ENCODE results near the gene UBN2. TPM values are rescaled to one million over a fixed set of nuclear protein-coding genes. Genes with fewer than 3 reads are reported as not detected.
A peak's percentile ranks its signal among the peaks of the same experiment; 100 is the strongest.
"Not testable (repeated sequence)": the region's sequence is repeated elsewhere in the genome, so short reads cannot be mapped to it uniquely, and the experiment has no call there.

Gene UBN2
- total RNA-seq, 6 donors from 2014 or later = 8.1 to 29.3 (median 17.1) TPM

DNA sequence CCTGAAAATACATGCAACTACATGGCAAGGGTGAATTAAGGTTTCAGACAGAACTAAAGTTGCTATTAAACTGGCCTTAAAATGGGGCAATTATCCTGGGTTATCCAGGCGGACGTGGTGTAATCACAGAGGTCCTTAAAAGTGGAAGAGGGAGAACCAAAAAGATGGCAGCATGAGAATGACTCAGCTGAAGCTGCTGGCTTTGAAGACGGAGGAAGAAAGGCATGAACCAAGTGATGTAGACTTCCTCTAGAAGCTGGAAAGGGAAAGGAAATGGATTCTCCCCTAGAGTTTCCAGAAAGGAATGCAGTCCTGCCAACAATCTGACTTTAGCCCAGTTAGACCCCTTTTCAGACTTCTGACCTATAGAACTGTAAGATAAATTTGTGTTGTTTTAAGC lies 27.0 kb upstream of the UBN2 start:
- Histone ChIP-seq H3K36me3 (no peaks in the 10 kb centered on the region), H3K4me3 (no peak overlapping the region), H3K9me3 (peaks cover 4 to 22% (median 16%) of the 10 kb centered on the region in 4 donors), H3K27me3 (no peaks in the 10 kb centered on the region), H3K27ac (no peak overlapping the region), H3K4me1 (no peaks in the 10 kb centered on the region)
- 76 to 79% methylated on average over 3 of the region's 3 CpGs for WGBS, 2 donors
- TF ChIP-seq EP300 (IDR thresholded peaks at IDR 0.05) (no peak), POLR2AphosphoS5 (IDR thresholded peaks at IDR 0.05) (no peak), POLR2A (IDR thresholded peaks at IDR 0.05) (no peak)
- TF ChIP-seq, protein P1, sequence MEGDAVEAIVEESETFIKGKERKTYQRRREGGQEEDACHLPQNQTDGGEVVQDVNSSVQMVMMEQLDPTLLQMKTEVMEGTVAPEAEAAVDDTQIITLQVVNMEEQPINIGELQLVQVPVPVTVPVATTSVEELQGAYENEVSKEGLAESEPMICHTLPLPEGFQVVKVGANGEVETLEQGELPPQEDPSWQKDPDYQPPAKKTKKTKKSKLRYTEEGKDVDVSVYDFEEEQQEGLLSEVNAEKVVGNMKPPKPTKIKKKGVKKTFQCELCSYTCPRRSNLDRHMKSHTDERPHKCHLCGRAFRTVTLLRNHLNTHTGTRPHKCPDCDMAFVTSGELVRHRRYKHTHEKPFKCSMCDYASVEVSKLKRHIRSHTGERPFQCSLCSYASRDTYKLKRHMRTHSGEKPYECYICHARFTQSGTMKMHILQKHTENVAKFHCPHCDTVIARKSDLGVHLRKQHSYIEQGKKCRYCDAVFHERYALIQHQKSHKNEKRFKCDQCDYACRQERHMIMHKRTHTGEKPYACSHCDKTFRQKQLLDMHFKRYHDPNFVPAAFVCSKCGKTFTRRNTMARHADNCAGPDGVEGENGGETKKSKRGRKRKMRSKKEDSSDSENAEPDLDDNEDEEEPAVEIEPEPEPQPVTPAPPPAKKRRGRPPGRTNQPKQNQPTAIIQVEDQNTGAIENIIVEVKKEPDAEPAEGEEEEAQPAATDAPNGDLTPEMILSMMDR (IDR thresholded peaks at IDR 0.05) = no peak
- ATAC-seq (ENCODE audit: low FRiP score in 2 of 2) (no peak), DNase-seq (no peak)

DNA sequence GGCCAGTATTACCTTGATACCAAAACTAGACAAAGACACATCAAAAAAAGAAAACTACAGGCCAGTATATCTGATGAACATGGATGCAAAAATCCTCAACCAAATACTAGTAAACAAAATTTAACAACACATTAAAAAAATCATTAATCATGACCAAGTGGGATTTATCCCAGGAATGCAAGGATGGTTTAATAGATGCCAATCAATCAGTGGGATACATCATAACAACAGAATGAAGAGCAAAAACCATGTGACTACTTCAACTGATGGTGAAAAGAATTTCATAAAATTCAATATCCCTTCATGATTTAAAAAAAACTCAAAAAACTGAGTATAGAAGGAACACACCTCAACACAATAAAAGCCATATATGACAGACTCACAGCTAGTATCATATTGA lies 25.2 kb upstream of the UBN2 start:
- Histone ChIP-seq H3K9me3 (peaks cover 4 to 22% (median 16%) of the 10 kb centered on the region in 4 donors), H3K27ac (no peak overlapping the region), H3K27me3 (no peaks in the 10 kb centered on the region), H3K4me1 (no peaks in the 10 kb centered on the region), H3K36me3 (no peaks in the 10 kb centered on the region), H3K4me3 (no peak overlapping the region)
- DNase-seq = no peak
- no peak for ATAC-seq (ENCODE audit: low FRiP score in 2 of 2)
- TF ChIP-seq POLR2A (IDR thresholded peaks at IDR 0.05) (no peak), POLR2AphosphoS5 (IDR thresholded peaks at IDR 0.05) (no peak), EP300 (IDR thresholded peaks at IDR 0.05) (no peak)
- TF ChIP-seq, protein P1 (IDR thresholded peaks at IDR 0.05) = no peak

DNA sequence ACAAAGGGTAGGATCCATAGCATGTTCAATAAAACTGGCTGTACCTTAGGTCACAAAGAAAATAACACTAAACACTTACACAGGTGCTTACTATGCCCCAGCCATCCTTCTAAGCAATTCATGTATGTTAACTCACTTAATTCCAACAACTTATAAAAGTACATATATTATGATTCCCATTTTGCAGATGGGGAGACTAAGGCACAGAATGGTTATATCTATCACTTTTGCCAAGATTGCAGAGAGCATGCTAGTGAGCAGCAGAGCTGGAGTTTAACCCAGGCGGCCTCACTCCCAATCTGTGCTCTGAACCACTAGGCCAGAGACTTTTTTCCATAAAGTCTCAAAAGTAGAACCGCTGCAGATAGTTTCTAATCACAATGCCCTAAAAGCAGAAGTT lies 18.9 kb upstream of the UBN2 start:
- no peak for TF ChIP-seq EP300 (IDR thresholded peaks at IDR 0.05)
- TF ChIP-seq POLR2A (IDR thresholded peaks at IDR 0.05) = no peak
- TF ChIP-seq POLR2AphosphoS5 (IDR thresholded peaks at IDR 0.05) = no peak
- TF ChIP-seq, protein P1 (IDR thresholded peaks at IDR 0.05) = no peak
- no peak overlapping the region for H3K27ac ChIP-seq
- H3K36me3 ChIP-seq = no peaks in the 10 kb centered on the region
- 86 to 94% methylated on average over 2 of the region's 2 CpGs for WGBS, 2 donors
- DNase-seq (no peak), ATAC-seq (ENCODE audit: low FRiP score in 2 of 2) (no peak)
- no peaks in the 10 kb centered on the region for H3K27me3 ChIP-seq
- no peaks in the 10 kb centered on the region for H3K4me1 ChIP-seq
- H3K4me3 ChIP-seq = no peak overlapping the region
- peaks cover 0 to 2% (median under 1%) of the 10 kb centered on the region in 4 donors for H3K9me3 ChIP-seq

DNA sequence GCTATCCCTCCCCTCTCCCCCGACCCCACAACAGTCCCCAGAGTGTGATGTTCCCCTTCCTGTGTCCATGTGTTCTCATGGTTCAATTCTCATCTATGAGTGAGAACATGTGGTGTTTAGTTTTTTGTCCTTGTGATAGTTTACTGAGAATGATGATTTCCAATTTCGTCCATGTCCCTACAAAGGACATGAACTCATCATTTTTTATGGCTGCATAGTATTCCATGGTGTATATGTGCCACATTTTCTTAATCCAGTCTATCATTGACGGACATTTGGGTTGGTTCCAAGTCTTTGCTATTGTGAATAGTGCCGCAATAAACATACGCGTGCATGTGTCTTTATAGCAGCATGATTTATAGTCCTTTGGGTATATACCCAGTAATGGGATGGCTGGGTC lies 17.5 kb upstream of the UBN2 start:
- not testable (repeated sequence) for H3K9me3 ChIP-seq; DNase-seq; H3K27me3 ChIP-seq; ATAC-seq (ENCODE audit: low FRiP score in 2 of 2); H3K27ac ChIP-seq; H3K4me1 ChIP-seq; H3K36me3 ChIP-seq; H3K4me3 ChIP-seq
- WGBS, 2 donors = 92 to 95% methylated on average over 6 of the region's 6 CpGs

DNA sequence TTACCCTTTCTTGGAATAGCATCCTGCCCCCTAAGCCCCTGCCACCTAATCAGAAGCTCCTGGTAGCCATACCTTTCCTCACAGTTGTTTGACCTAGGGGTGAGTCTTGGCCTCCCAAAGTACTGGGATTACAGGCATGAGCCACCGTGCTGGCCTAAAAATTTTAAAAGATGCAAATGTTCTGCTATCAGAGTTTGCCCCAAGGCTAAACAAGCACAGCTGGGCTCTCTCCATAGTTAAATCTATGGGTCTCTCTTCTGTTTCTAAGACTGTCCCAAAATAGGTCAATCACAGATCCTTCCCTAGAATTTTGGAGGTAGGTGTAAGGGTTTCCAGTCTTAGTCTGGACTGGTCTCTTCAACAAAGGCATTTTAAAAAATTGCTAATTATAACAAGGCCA lies 12.9 kb upstream of the UBN2 start:
- 67 to 80% methylated on average over 1 of the region's 1 CpG for WGBS, 2 donors
- no peaks in the 10 kb centered on the region for H3K4me1 ChIP-seq
- no peaks in the 10 kb centered on the region for H3K27me3 ChIP-seq
- H3K4me3 ChIP-seq = no peak overlapping the region
- TF ChIP-seq EP300 (IDR thresholded peaks at IDR 0.05) = no peak
- TF ChIP-seq POLR2AphosphoS5 (IDR thresholded peaks at IDR 0.05) = no peak
- H3K36me3 ChIP-seq = no peaks in the 10 kb centered on the region
- H3K9me3 ChIP-seq = no peaks in the 10 kb centered on the region
- ATAC-seq (ENCODE audit: low FRiP score in 2 of 2) (no peak), DNase-seq (no peak)
- no peak overlapping the region for H3K27ac ChIP-seq

DNA sequence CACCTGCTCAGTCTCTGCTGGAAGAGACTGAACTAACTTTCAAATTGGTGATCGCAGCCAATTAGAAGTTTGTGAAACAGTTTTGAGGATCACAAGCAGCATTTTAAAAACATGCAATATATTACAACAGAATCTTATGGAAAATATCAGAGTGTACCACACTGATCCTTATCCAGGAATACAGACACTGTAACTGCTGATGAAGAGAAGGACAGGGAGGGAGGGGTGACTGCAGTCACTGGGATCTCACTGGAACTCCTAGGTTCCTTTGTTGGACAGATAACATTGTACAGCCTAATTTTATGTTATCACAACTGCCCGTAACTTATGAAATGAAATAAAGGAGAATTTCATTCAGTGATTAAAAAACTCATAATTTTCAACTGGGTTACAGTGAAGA lies 6.8 kb upstream of the UBN2 start:
- Histone ChIP-seq H3K36me3 (no peaks in the 10 kb centered on the region), H3K27ac (no peak overlapping the region), H3K27me3 (no peaks in the 10 kb centered on the region), H3K9me3 (no peaks in the 10 kb centered on the region), H3K4me3 (no peak overlapping the region), H3K4me1 (no peaks in the 10 kb centered on the region)
- ATAC-seq (ENCODE audit: low FRiP score in 2 of 2) = no peak
- WGBS, 2 donors = 94 to 95% methylated on average over 2 of the region's 2 CpGs
- DNase-seq = no peak
- TF ChIP-seq POLR2AphosphoS5 (IDR thresholded peaks at IDR 0.05) (no peak), POLR2A (IDR thresholded peaks at IDR 0.05) (no peak), EP300 (IDR thresholded peaks at IDR 0.05) (no peak)
- TF ChIP-seq, protein P1 (IDR thresholded peaks at IDR 0.05) = no peak

DNA sequence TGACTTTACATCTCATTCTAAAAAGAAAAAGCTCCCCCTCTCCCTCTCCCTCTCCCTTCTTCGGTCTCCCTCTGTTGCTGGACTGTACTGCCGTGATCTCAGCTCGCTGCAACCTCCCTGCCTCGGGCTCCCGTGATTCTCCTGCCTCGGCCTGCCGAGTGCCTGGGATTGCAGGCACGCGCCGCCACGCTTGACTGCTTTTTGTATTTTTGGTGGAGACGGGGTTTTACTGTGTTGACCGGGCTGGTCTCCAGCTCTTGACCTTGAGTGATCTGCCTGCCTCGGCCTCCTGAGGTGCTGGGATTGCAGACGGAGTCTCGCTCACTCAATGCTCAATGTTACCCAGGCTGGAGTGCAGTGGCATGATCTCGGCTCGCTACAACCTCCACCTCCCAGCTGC lies 6.2 kb upstream of the UBN2 start:
- H3K4me3 ChIP-seq; H3K36me3 ChIP-seq; H3K4me1 ChIP-seq; ATAC-seq (ENCODE audit: low FRiP score in 2 of 2); H3K27me3 ChIP-seq; H3K9me3 ChIP-seq; H3K27ac ChIP-seq: not testable (repeated sequence)
- peak in 1 of 2 donors; percentile 50 for DNase-seq
- 96% methylated on average over 16 to 18 of the region's 18 CpGs for WGBS, 2 donors

DNA sequence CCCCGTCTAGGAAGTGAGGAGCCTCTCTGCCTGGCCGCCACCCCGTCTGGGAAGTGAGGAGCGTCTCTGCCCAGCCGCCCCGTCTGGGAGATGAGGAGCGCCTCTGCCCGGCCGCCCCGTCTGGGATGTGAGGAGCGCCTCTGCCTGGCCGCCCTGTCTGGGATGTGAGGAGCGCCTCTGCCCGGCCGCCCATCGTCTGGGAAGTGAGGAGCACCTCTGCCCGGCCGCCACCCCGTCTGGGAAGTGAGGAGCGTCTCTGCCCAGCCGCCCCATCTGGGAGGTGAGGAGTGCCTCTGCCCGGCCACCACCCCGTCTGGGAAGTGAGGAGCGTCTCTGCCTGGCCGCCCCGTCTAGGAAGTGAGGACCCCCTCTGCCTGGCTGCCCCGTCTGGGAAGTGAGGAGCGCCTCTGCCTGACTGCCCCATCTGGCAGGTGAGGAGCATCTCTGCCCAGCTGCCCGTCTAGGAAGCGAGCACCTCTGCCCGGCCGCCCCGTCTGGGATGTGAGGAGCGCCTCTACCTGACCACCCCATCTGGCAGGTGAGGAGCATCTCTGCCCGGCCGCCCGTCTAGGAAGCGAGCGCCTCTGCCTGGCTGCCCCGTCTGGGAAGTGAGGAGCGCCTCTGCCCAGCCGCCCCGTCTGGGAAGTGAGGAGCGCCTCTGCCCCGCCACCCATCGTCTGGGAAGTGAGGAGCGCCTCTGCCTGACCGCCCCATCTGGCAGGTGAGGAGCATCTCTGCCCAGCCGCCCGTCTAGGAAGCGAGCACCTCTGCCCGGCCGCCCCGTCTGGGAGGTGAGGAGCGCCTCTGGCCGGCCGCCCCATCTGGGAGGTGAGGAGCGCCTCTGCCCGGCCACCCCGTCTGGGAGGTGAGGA lies 5.5 kb upstream of the UBN2 start:
- not testable (repeated sequence) for H3K36me3 ChIP-seq; H3K4me3 ChIP-seq; H3K4me1 ChIP-seq; H3K9me3 ChIP-seq; ATAC-seq (ENCODE audit: low FRiP score in 2 of 2); H3K27ac ChIP-seq; H3K27me3 ChIP-seq
- DNase-seq = peak in 1 of 2 donors; percentile 76
- 92 to 100% methylated on average over 2 to 35 of the region's 60 CpGs for WGBS, 2 donors

All from upper lobe of left lung (tissue), 6 donors.